Glutamatergic neuron (in vitro differentiated cells): Measurements from ENCODE around the gene SMC1B. TPM values are rescaled to one million over a fixed set of nuclear protein-coding genes. Genes with fewer than 3 reads are reported as not detected.
"Not testable (repeated sequence)": the region's sequence is repeated elsewhere in the genome, so short reads cannot be mapped to it uniquely, and the experiment has no call there.

Experiments
- DNase-seq: peaks from one replicate; pipeline ENCODE4 v3.0.0; 2022
- H3K27ac Mint-ChIP-seq: one replicate; pipeline ENCODE4 v1.8.0; 2020; ENCODE audit warnings: mild to moderate bottlenecking, mixed read lengths, inconsistent platforms; ENCODE audit not compliant: unreplicated experiment
- H3K27me3 Mint-ChIP-seq: one replicate; pipeline ENCODE4 v1.8.0; 2020; ENCODE audit warnings: mild to moderate bottlenecking, moderate library complexity, mixed read lengths, inconsistent platforms; ENCODE audit not compliant: unreplicated experiment
- H3K36me3 Mint-ChIP-seq: one replicate; pipeline ENCODE4 v1.8.0; 2020; ENCODE audit warnings: mild to moderate bottlenecking, mixed read lengths, inconsistent platforms; ENCODE audit not compliant: unreplicated experiment
- H3K4me1 Mint-ChIP-seq: one replicate; pipeline ENCODE4 v1.8.0; 2020; ENCODE audit warnings: mild to moderate bottlenecking, low read depth, mixed read lengths, inconsistent platforms; ENCODE audit not compliant: unreplicated experiment
- H3K4me3 Mint-ChIP-seq: one replicate; pipeline ENCODE4 v1.8.0; 2020; ENCODE audit warnings: mild to moderate bottlenecking, mixed read lengths, inconsistent platforms; ENCODE audit not compliant: unreplicated experiment
- H3K9me3 Mint-ChIP-seq: one replicate; pipeline ENCODE4 v1.8.0; 2020; ENCODE audit warnings: mild to moderate bottlenecking, moderate library complexity, mixed read lengths, inconsistent platforms; ENCODE audit not compliant: unreplicated experiment
- CTCF ChIP-seq: fragments of 200-600 bp; sonication (generic); IDR thresholded peaks from one replicate; pipeline ENCODE4 v1.5.0; 2021; ENCODE audit not compliant: partially characterized antibody, unreplicated experiment
- total RNA-seq: library from RNA; stranded (reverse); fragmentation: NEBNext Ultra II Directional; extraction: Animal tissue kit (Norgen Biotek cat#: 25700); gene quantifications from one replicate; pipeline ENCODE4 v1.2.1, GENCODE V29; 2021; ENCODE audit not compliant: unreplicated experiment

Gene SMC1B
- total RNA-seq, 1 donor from 2014 or later: not detected

DNA sequence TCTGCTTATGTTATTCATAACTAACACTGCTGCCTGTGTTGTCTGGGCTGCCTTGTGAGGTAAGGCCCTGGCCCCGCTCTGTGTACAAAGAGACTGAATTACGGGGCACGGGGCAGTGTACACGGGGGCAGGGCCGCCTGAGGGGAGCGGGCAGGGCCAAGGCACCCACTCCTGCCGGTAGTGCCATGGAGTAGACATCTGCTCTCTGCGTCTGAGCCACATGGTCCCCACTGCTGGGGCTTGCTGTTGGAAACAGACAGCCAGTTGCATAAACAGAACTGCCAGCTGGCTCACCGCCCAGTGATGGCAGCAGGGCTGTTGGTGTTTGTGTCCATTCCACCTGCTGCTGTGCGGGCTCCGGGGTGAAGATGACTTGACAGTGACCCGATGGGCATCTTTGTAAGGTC, 83.9 kb downstream of the SMC1B start:
- Mint-ChIP-seq H3K4me3 (peak overlapping the region; percentile 57), H3K27me3 (peaks cover 11% of the 10 kb centered on the region), H3K4me1 (peaks cover 14% of the 10 kb centered on the region), H3K27ac (peak overlapping the region; percentile 98), H3K9me3 (peaks cover 16% of the 10 kb centered on the region), H3K36me3 (peaks cover 7% of the 10 kb centered on the region)
- TF ChIP-seq CTCF: no peak
- DNase-seq: peak; percentile 69

DNA sequence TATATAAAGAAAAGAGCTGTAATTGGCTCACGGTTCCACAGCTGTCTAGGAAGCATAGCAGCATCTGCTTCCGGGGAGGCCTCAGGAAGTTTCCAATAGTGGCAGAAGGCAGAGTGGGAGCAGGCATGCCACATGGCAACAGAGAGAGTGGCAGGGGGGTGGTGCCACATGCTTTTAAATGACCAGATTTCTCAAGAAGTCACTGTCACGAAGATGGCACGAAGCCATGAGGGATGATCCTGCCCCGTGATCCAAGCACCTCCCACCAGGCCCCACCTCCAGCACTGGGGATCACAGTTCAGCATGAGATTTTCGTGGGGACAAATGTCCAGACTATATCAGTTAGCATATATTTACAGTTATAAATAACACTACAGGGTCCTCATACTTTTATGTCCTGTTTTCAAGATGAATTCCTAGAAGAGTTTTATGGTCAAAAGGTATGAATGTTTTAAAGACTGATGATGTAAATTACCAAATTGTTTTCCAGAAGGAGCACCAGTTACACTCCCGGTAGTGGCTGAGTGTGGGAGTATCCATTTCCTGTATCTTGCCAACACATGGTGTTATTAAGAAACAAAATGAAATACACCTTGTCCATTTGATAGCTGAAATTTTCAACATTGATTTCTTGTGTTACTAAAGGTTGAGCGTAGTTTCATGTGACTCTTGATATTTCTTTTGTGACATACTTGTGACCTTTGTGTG, 84.4 kb downstream of the SMC1B start:
- Mint-ChIP-seq H3K36me3 (peaks cover 7% of the 10 kb centered on the region), H3K4me3 (peak overlapping the region; percentile 57), H3K9me3 (peaks cover 16% of the 10 kb centered on the region), H3K4me1 (peaks cover 14% of the 10 kb centered on the region), H3K27me3 (peaks cover 11% of the 10 kb centered on the region), H3K27ac (peak overlapping the region; percentile 98)
- TF ChIP-seq CTCF: no peak
- peak; percentile 44 for DNase-seq

- not testable (repeated sequence) for H3K4me3 Mint-ChIP-seq, DNase-seq
- Mint-ChIP-seq H3K36me3 (peaks cover 14% of the 10 kb centered on the region), H3K27me3 (peaks cover 15% of the 10 kb centered on the region), H3K4me1 (peaks cover 14% of the 10 kb centered on the region), H3K9me3 (peaks cover 16% of the 10 kb centered on the region), H3K27ac (peak overlapping the region; percentile 98)
These were observed 85.1 kb downstream of the SMC1B start for GRCh38 chr22:45328261-45328660.

GRCh38 chr22:45324311-45324711, 89.1 kb downstream of the SMC1B start:
- Mint-ChIP-seq H3K9me3 (peaks cover 6% of the 10 kb centered on the region), H3K27ac (no peak overlapping the region), H3K36me3 (peaks cover 14% of the 10 kb centered on the region), H3K27me3 (peaks cover 8% of the 10 kb centered on the region), H3K4me1 (peaks cover 11% of the 10 kb centered on the region), H3K4me3 (no peak overlapping the region)
- TF ChIP-seq CTCF: no peak
- no peak for DNase-seq

GRCh38 chr22:45323695-45324094, 89.7 kb downstream of the SMC1B start:
- Mint-ChIP-seq H3K9me3 (peaks cover 2% of the 10 kb centered on the region), H3K4me1 (peaks cover 10% of the 10 kb centered on the region), H3K27me3 (peaks cover 8% of the 10 kb centered on the region), H3K4me3 (no peak overlapping the region), H3K36me3 (peaks cover 14% of the 10 kb centered on the region), H3K27ac (peak overlapping the region; percentile 48)
- DNase-seq: no peak
- TF ChIP-seq CTCF: no peak
